ENCODE data around the gene ARID3C.

The ARID3C gene

GRCh38 chr9:34590381-34591247, 38.3 kb downstream of the ARID3C start:
- DNase-seq: no peak
- TF ChIP-seq POLR2A (IDR thresholded peaks at IDR 0.05; ENCODE audit: low read length) (no peak), GATA1 (IDR thresholded peaks at IDR 0.05; ENCODE audit: low read depth, low read length) (no peak)

GRCh38 chr9:34589636-34590380, 39.1 kb downstream of the ARID3C start, which contains the start of gene CNTFR:
CNTFR (minus strand) TSS chr9:34589724; CDS start chr9:34568981, 20,743 bp downstream.
- TF ChIP-seq POLR2A (IDR thresholded peaks at IDR 0.05; ENCODE audit: low read length) (no peak), GATA1 (IDR thresholded peaks at IDR 0.05; ENCODE audit: low read depth, low read length) (no peak)
- peak; percentile 9 to 18 for DNase-seq

GRCh38 chr9:34588671-34589635, 39.9 kb downstream of the ARID3C start:
- no peak for DNase-seq
- no peak for TF ChIP-seq POLR2A (IDR thresholded peaks at IDR 0.05; ENCODE audit: low read length)
- TF ChIP-seq GATA1 (IDR thresholded peaks at IDR 0.05; ENCODE audit: low read depth, low read length): no peak

- no peak for DNase-seq
Measured at GRCh38 chr9:34587271-34587670, 41.6 kb downstream of the ARID3C start.

GRCh38 chr9:34585946-34586669, 42.8 kb downstream of the ARID3C start:
- TF ChIP-seq GATA1 (IDR thresholded peaks at IDR 0.05; ENCODE audit: low read depth, low read length): no peak
- TF ChIP-seq POLR2A (IDR thresholded peaks at IDR 0.05; ENCODE audit: low read length): no peak
- DNase-seq: no peak

More at GRCh38 chr9:34587271-34587670, 41.6 kb downstream of the ARID3C start:
- TF ChIP-seq POLR2A (IDR thresholded peaks at IDR 0.05; ENCODE audit: low read length) (no peak), GATA1 (IDR thresholded peaks at IDR 0.05; ENCODE audit: low read depth, low read length) (no peak)

GRCh38 chr9:34584970-34585369, 43.9 kb downstream of the ARID3C start:
- TF ChIP-seq GATA1 (IDR thresholded peaks at IDR 0.05; ENCODE audit: low read depth, low read length) (no peak), POLR2A (IDR thresholded peaks at IDR 0.05; ENCODE audit: low read length) (no peak)
- DNase-seq: no peak

- no peak for DNase-seq
Measured at GRCh38 chr9:34582787-34583186, 46.1 kb downstream of the ARID3C start.

GRCh38 chr9:34581318-34581717, 47.5 kb downstream of the ARID3C start:
- TF ChIP-seq GATA1 (IDR thresholded peaks at IDR 0.05; ENCODE audit: low read depth, low read length) (no peak), POLR2A (IDR thresholded peaks at IDR 0.05; ENCODE audit: low read length) (no peak)
- no peak for DNase-seq

More at GRCh38 chr9:34582787-34583186, 46.1 kb downstream of the ARID3C start:
- TF ChIP-seq POLR2A (IDR thresholded peaks at IDR 0.05; ENCODE audit: low read length) (no peak), GATA1 (IDR thresholded peaks at IDR 0.05; ENCODE audit: low read depth, low read length) (no peak)

- TF ChIP-seq GATA1 (IDR thresholded peaks at IDR 0.05; ENCODE audit: low read depth, low read length) (no peak), POLR2A (IDR thresholded peaks at IDR 0.05; ENCODE audit: low read length) (no peak)
- DNase-seq: no peak
Measured at GRCh38 chr9:34580358-34580757, 48.5 kb downstream of the ARID3C start.

GRCh38 chr9:34579808-34580163, 49.1 kb downstream of the ARID3C start:
- TF ChIP-seq GATA1 (IDR thresholded peaks at IDR 0.05; ENCODE audit: low read depth, low read length): no peak
- TF ChIP-seq POLR2A (IDR thresholded peaks at IDR 0.05; ENCODE audit: low read length): no peak
- DNase-seq: no peak

- TF ChIP-seq GATA1 (IDR thresholded peaks at IDR 0.05; ENCODE audit: low read depth, low read length) (no peak), POLR2A (IDR thresholded peaks at IDR 0.05; ENCODE audit: low read length) (no peak)
- DNase-seq: no peak
Measured at GRCh38 chr9:34579104-34579807, 49.6 kb downstream of the ARID3C start.
